Measurements from ENCODE around the gene PHF12.
"Not testable (repeated sequence)": the region's sequence is repeated elsewhere in the genome, so short reads cannot be mapped to it uniquely, and the experiment has no call there.

The PHF12 gene

GRCh38 chr17:28951991-28952975 lies 965 bp upstream of the PHF12 start:
- peak; percentile 95 for DNase-seq

DNA sequence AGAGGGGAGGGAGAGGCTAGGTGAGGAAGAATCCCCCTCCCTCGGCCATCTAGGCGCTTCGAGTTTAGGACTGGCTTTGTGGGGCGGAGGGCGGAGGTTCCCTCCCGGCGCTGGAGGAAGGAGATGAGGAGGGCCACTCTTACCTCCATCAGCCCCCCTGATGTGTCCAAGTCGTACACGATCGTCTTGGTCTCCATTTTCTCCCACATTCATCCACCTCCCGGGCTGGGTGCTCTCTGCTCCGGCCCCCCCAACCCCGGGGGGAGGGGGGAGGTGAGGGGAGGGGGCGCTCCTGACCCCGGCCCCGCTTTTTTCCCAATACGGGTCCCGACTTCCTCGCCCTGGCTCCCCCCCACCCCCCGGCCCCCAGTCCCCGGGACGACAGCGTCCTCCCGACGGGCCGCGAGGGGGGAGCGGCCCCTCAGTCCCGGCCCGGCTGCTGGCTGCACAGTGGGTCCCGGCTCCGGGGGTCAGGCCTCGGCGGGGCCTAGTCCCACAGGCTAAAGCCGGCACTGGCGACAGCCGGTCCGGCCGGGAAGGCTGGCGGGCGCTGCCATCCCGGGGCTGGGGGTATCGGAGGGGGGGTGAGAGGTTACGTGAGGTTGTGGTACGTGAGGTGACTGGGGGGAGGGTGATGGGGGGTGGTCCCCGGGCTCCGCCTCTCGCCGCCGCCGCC lies 428 bp downstream of the PHF12 start:
- no peak for DNase-seq

- DNase-seq = peak; percentile 58
Measured at GRCh38 chr17:28950017-28950751, 1.1 kb downstream of the PHF12 start.

DNA sequence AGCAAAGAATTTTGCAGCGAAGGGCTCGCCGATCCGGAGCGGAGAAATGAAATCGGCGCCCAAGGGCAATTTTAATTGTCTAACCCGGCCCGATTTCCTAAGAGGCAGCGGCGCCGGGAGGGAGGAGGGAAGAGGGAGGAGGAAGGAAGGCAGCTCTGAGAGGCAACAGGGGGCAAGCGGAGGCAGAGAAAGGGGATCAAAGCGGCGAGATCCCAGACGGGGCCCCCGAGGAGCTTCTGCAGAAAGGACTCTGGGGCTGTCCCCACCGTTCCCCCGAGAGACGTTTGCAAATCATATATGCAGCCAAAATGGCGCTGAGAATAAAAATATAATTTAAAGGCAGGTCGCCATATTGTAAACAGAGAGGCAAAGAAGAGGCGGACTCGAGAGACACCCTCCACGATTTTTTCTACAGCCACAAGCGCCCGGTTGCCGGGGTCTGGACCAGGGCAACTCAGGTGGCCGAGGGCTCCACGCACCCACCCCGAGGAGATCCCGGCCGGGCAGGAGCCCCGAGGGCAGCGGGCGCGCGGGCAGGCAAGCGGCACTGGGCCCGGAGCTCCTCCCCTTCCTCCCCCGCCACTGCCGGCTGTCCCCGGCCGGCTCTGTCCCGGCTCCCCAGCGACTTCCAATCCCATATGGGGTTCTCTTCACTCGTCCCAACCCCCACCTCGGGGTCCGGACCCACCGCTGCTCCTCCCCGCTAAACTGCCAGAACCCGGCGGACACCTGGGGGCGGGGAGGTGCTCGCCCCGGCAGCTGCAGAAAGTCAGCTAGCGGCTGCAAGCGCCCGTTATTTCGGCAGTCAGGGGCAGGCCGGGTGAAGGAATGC lies 1.9 kb downstream of the PHF12 start:
- DNase-seq = peak; percentile 57

DNA sequence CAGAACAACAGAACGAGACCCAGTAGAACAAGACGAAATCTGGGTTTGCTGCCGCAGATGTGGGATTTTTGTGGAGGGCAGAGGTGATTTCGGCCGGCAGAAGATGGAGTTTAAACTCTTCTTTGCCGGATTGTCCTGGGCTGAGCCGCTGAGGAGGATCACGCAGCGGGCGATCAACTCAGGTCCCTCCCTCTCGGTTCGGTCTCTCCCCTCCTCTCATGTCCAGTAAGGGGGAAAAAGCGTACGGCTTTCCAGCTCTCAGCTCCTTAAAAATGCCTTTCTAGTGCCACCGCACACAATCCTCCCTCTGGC lies 2.5 kb downstream of the PHF12 start:
- DNase-seq = no peak

DNA sequence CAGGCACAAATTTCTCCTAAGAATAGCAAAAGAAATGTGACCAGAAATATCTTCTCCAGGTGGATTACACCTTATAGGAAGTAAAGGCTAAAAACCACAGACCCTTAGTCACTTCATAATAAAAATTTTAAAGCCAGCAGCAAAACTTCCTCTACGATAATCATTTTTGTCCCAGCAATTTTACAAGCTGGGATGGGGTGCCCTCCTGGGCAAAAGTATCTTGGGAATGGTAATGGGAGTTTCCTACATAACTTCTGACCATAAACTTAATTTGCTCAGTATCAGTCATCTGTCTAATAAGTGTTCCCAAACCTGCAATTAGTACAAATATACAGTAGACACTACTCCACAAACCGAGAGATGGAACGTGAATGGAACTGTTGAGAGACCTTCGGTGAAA lies 3.0 kb downstream of the PHF12 start:
- no peak for DNase-seq

DNA sequence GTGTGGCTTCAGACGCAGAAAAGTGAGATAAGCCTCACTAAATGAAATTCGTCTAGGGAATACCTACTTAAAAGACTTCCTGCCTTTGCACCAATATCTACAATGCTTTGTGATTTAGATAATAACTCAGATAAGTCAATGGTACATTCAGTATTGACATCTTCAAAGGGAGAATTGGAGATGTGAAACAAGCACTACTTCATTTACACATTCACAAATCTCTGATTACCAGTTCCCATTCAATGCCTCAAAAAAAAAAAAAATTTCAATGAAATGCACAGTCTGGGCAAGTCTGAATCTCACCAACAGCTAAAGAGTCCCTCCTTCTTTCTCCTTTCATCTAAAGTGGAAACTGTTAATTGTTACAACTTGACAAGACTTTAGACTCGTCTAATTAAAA lies 3.7 kb downstream of the PHF12 start:
- DNase-seq = no peak

DNA sequence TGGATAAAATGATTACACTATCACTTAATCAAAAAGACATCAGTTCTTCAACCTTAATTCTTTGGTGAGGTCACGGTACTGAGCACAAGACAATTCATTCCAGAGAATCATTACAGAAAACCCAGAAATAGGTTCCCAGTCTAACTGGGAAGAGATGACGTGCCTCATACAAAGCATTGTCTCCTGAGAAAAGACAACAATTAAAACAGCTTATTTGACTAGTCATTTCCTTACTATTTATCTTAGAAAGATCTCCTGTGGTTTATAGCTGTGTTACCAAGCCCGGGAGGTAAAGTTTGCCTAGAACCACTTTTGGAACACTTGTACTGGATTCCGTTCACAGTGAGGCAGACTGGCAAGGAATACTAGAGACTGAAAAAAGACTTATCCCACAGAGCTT lies 5.1 kb downstream of the PHF12 start:
- no peak for DNase-seq

DNA sequence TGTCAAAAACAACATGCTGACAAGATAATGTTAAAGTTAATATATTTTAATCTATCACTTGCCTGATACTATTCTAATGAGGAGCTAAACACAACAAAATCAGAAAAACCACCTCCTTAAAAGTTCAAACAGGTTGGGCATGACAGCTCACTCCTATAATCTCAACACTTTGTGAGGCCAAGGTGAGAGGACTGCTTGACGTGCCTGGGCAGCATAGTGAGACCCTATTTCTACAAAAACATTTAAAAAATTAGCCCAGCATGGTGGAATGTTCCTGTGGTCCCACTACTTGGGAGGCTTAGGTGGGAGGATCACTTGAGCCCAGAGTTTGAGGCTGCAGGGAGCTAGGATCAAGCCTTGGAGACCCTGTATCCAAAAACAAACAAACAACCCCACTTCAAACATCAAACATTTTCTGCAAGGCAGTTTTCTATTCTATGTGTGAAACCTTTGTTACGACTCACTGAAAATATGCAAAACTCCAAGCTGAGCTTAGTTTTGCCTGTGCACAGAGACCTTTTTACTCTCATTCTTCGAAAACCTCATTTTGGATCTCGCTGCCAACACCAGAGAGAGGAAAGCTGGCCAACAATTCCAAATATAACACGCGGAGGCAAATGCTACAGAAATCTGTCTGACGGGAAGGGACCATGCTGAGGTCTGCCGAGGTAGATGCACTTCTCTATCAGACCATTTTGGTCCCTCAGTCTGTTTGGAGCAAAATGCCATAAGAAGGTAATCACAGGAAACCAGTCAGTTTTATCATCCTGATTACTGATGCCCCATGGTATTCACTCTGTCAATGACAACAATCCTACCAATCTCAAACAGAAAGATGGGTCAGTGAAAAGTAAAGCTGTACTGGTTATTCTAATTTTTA lies 6.2 kb downstream of the PHF12 start:
- no peak for DNase-seq

DNA sequence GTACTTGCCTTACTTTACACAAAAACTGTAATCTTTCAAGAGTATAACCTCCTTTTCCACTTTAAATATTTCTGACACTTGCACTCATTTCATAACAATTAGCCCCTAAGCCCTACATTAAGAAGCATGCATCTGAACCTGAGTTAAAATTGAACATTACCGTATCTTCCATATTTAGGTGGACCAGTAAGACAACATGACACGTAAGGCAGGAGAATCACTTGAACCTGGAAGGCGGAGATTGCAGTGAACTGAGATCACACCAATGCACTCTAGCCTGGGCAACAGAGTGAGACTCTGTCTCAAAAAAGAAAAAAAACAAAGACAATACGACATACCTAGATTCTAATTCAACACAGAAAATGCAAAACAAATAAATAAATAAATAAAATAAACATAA lies 7.0 kb downstream of the PHF12 start:
- no peak for DNase-seq

GRCh38 chr17:28942925-28943324 lies 8.4 kb downstream of the PHF12 start:
- DNase-seq = no peak

GRCh38 chr17:28941251-28941650 lies 10.1 kb downstream of the PHF12 start:
- no peak for DNase-seq

- no peak for DNase-seq
Measured at GRCh38 chr17:28940675-28941074, 10.6 kb downstream of the PHF12 start.

DNA sequence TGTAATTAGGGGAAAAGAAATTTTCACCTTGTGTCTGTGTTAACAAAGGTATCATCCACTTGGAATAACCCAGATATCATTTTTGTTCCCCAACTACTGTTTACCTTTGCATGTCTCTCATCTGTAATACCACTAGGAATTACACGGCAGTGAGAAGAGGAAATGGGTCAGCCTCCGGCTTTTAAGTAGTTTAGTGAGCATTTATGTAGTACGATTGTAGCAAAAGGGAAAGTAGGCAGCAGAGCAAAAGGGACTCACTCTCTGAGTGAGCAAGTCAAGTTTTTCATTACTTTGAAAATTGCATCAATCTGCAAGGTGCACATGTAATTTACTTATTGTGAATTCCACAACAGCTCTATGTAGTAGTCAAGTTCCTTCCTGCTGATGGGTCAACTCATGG lies 11.2 kb downstream of the PHF12 start:
- peak; percentile 26 for DNase-seq

DNA sequence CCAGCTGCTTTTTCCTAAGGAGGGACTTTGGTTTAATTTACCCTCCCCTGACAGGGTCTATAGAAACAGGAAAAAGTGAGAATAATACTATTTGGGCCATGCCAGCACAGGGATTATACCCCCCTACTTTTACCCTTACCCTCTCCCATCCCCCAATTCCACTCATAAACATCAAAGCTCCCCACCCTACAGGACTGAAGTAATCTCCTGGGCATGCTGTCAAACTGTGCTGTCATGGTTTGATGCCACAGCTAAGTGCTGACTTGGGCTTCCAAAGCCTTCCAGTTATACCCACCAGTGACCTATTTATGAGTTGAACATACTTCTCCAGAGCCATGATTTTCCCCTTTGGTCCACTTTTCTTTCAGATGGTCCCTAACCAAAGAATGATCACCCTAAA lies 12.8 kb downstream of the PHF12 start:
- DNase-seq = no peak

GRCh38 chr17:28937044-28937729 lies 14.1 kb downstream of the PHF12 start:
- no peak for DNase-seq

- DNase-seq = no peak
Measured at GRCh38 chr17:28935744-28936460, 15.4 kb downstream of the PHF12 start.

DNA sequence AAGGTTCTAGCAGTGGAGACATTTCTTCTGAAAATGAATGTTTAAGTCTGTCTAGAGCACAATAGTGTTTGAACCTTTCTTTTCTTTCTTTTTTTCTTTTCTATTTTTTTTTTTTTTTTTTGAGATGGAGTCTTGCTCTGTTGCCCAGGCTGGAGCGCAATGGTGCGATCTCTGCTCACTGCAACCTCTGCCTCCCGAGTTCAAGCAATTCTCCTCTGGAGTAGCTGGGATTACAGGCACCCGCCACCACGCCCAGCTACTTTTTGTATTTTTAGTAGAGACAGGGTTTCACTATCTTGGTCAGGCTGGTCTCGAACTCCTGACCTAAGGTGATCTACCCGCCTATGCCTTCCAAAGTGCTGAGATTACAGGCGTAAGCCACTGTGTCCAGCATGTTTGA lies 16.8 kb downstream of the PHF12 start:
- DNase-seq = not testable (repeated sequence)

DNA sequence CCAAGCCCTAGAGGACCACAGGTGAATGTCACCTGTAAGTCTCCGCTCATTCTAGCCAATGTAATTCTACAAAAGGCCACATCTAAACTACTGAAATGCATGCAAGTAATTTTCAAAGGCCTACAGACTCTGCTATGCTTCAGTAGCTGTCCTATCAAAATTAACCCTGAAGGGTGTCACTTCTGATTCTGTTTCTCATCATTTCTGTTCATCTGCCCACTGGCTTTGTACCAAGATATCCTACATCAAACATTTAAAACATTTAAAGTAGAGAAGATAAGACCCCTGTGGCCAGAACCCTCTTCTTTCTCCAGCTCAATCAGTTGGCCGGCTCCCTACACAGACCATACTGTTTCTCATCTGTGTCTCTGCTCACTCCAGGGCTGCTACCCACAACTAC lies 21.5 kb downstream of the PHF12 start:
- no peak for DNase-seq

DNA sequence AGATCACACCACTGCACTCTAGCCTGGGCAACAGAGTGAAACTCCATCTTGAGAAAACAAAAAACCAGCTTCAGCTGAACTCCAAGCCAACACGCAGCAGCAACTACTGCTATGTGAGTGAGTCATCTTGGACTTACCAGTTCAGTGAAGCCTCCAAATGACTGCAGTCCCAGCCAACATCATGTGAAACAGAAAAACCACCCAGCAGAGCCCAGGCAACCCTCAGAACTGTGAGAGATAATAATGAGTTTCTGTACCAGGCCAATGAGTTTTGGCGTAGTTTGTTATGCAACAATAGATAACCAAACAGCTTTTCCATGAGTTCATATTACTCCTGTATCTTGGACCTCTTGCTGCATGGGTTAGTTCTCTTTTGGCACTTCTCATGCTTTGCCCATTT lies 23.3 kb downstream of the PHF12 start:
- peak; percentile 49 for DNase-seq
